ENCODE measurements around the gene TM9SF4.
A peak's percentile ranks its signal among the peaks of the same experiment; 100 is the strongest.
"Not testable (repeated sequence)": the region's sequence is repeated elsewhere in the genome, so short reads cannot be mapped to it uniquely, and the experiment has no call there.

The TM9SF4 gene

GRCh38 chr20:32191873-32192272 lies 82.4 kb downstream of the TM9SF4 start:
- no peak for DNase-seq

DNA sequence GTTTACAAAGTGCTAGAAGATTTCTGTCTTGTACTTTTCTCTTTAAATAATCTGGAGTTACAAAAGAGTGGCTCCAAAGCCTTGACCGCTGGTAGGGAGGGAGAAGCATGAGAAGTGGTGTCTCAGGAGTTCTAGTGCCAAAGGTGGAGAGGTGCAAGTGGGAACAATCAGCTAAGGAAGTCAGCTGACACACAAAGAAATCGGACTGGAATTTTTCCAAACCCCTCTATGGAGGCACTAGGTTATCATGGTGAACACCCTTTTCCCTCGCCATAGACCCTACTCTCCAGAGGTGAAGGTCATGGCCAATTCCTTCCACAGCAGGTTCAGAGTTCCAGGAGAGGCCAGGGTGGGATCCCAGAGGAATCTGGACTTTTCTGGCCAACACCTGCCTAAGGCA lies 83.2 kb downstream of the TM9SF4 start:
- no peak for DNase-seq

- DNase-seq, result not testable (repeated sequence)
Observed at GRCh38 chr20:32193336-32193735, 83.8 kb downstream of the TM9SF4 start.

DNA sequence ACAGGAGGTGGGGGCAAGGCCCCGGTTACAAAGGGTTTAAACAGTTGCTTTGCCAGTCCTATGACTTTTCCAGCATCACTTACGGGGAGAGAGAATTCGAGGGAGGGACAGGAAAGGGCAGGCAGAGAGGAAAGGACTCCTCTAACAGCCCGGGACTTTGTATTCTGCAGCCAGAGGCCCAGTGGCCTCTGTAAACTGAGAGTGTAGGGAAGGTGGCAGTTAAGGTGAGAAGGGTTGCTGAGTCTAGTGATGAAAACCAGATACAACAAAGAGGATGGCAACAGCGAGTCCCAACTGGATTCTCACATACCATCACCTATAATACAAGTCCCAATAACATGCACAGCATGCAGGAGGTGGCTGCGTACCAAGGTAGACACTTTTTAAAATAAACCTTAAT lies 84.5 kb downstream of the TM9SF4 start:
- no peak for DNase-seq

- DNase-seq, result no peak
Observed at GRCh38 chr20:32195581-32195980, 86.1 kb downstream of the TM9SF4 start.

GRCh38 chr20:32196613-32197012 lies 87.1 kb downstream of the TM9SF4 start:
- not testable (repeated sequence) for DNase-seq

DNA sequence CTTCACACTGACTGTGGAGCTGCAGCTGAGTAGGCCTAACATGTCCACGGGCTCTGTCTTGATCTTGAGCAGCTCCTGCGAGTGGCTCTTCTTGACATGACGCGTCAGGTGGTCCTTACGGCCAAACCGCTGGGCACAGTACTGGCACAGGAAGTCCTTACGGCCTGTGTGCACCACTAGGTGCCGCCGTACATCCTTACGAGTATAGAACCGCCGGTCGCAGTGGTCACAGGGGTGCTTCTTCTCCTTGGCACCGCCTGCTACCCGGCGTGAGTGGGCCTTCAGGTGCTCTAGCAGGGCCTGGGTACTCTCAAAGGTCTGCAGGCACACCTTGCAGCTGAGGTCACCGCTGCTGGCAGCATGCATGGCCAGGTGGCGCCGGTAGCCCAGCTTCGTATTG lies 87.6 kb downstream of the TM9SF4 start:
- not testable (repeated sequence) for DNase-seq

DNA sequence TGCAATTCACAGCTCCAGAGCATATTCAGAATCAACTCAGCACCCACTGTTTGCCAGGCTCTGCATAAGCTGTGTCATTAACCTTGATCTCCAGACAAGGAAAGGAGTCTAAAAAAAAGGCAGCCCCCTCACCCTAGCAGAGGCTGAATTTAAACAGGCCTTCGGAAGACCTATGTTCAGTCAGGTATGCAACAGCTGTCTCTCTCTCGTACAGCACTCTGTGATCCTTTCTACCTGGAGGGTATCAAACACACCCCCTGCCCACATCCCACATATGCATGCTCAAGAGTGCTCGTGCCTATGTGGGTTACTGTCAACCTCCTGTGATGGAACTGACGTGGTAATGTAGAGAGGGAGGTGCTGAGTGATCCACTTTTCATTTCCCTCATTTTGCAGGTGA lies 89.5 kb downstream of the TM9SF4 start:
- no peak for DNase-seq

- no peak for DNase-seq
Observed at GRCh38 chr20:32201296-32201976, 91.9 kb downstream of the TM9SF4 start.

DNA sequence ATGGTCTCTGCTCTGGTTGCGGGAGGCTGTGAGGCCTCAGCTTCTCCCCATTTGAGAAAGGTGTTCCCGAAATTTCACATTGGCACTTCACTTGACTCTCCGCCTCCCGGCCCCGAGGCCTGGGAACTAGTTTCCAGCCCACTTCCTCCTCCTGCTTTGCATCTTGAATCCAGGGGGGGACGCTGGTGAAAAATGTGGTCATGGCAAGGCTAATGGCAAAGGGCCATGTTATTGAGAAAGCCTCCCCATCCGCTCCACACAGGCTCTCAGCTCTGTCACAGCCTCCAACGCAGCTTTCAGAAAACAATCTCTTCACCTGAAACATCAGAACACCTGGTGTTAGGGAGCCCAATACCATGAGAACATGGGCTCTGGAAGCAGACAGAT lies 92.5 kb downstream of the TM9SF4 start:
- DNase-seq, result no peak

DNA sequence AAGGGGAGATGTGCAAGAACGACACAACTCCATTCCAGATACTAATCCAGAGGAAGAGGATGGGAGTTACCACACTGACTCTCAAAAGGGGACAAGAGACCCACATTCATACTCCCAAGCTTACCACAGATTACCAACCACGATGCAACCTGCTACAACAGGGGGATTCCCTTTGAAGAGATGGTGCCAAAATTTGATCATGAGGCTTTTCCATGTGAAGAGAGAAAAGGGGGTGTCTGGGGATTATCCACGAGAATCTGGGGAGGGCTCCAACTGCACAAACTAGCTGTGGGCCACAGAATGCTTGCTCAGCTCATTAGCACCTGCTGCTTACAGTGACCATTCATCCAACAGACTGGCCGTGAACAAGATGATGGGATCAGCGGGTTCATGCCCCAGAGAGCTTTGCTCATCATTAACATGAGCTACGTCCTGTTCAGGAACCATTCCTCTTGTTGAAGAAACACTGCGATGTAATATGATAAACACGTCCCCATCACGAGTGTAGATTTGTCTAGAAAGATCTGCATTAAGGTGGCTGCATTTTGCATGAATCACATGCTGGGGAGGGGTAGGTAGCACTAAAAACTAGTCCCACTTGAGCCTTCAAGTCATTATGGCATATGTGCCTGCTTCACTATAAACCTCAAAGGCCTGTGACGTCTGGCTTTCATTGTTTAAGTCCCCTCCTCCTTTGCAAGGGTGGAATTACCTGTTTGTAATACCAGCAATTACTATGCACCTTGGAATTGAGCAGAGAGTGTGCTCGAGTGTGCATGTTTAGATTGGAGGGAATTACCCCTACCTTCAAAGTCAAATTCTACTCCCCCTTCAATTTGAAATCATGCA lies 94.1 kb downstream of the TM9SF4 start:
- DNase-seq, result peak; percentile 33

DNA sequence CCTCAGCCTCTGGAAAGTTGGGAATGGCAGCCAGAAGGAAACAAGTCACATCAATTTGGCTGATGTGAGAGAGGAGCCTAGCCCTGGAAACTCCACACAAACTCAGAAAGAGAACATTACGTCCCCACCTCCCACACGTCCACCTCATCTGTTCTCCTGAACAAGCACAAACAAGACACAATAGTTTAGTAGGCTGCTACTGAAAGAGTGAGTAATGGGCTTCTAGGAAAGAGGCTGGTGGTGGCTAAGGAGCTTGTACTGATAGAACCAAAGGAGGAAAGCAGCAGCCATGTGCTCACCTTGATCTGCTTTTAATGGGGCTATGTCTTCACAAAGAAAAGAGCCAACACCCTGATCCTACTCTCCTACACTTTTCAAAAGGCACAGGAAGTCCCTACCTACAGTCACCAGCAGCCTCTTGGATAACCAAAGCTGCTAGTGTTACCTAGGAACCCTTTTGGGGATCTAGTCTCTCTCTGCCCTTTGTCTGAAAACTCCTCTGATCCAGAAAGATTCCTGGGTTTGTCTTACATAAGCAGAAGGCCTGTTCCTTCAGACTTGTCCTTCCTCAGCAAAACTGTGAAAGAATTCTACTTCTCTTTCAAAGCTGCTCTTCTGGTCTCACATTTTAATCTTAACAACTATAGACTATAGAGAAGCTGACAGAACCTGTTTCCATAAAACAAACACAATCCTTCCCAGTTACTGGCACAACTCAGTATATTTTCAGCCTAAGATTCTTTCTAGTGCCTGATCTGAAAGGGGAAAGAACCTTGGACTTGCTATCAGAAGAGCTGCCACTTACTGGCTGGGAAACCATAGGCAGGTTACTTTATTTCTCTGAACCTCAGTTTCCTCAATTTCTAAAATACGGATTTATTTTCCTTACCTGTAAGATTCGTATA lies 94.9 kb downstream of the TM9SF4 start:
- DNase-seq, result peak; percentile 77

- peak; percentile 33 for DNase-seq
Observed at GRCh38 chr20:32205110-32205842, 95.8 kb downstream of the TM9SF4 start.

DNA sequence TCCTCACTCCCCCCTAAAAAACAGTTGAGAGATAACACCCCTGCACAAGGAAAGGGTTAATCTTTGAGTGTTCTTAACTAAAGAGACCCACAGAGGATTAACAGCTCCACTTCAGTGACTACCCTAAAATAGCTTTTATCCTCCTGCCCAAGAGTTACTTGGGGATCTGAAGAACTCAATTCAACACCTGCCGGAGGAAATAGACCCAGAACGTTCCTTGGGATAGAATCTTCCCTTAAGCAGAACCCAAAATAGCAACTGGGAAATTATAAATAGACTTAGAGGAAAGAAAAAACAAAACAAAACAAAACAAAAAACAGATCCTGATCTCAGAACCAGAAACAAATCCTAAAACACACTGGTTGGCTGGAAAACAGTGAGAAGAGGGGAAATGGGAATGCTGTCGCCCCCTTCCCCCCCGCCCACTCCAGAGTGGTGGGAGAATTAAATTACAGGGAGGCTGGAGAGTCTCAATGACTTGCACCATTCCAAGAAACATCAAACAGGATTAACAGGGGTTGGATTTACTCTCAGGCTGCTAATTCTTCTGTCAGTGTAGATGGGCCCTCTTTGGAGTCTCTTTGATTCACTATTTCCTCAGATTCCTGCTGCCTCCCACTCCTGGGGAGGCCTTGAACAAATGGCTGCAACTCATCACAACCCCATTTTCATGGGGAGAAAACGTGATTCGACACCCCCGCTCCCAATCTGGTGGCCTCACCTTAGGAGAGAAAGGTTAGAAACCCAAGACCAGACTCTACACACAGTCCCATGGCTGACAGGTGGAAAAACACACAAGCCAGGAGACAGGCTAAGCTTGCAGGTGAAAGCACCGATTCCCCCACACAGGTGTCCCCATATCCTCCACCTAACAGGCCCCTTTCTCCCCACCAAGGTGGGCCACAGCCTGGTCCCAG lies 96.6 kb downstream of the TM9SF4 start:
- no peak for DNase-seq

GRCh38 chr20:32206760-32207625 lies 97.5 kb downstream of the TM9SF4 start:
- no peak for DNase-seq

- DNase-seq, result peak; percentile 93
Observed at GRCh38 chr20:32207626-32208498, 98.3 kb downstream of the TM9SF4 start, which contains the start of the genes PLAGL2 and POFUT1. PLAGL2 (minus strand) TSS chr20:32207743; CDS start chr20:32202178, 5,565 bp downstream. POFUT1 (plus strand) TSS chr20:32207880; CDS start chr20:32207942, 62 bp downstream.

GRCh38 chr20:32208499-32209154 lies 99.1 kb downstream of the TM9SF4 start:
- no peak for DNase-seq

DNA sequence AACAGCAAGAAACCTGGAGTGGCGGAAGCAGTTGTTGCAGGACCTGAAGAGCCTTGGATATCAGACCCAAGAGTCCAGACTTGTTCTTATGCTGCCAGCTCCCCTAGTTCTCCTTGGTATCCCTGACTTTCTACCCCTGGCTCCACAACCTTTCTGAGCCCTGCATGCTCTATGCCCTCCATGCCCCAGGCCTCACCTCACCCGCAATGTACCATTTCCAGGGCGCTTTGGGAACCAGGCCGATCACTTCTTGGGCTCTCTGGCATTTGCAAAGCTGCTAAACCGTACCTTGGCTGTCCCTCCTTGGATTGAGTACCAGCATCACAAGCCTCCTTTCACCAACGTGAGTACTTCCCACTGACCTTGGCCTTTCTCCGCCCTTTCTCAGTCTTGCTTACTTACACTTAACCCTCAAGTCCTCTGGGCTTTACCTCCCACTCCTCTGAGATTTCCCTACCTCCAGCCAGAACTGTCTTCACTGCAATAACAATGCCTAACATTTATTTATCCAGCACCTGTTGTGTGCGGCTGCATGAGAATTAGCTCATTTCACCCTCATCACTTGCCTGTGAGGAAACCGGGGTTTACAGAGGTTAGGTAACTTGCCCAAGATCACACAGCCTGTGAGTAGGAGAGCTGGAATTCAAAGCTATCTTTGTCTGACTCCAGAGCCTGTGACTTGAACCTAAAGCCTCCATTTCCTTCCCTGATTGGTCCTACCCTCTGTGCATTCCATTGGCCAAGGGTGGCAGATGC lies 100.5 kb downstream of the TM9SF4 start:
- no peak for DNase-seq
